ENCODE results near the gene NKX2-4. TPM values are rescaled to one million over a fixed set of nuclear protein-coding genes. Genes with fewer than 3 reads are reported as not detected.

NKX2-4 gene
- total and polyA plus RNA-seq, 10 of the 15 experiments (the other 5 are each of a cell fraction or from before 2014, with no cell fraction given) = not detected

GRCh38 chr20:21399005-21399475 is 1.7 kb upstream of the NKX2-4 start (continued):
- no peak for TF ChIP-seq CEBPB (IDR thresholded peaks at IDR 0.05; ENCODE audit: borderline replicate concordance in 1 of 2, low read depth in 2 of 2, low read length in 2 of 2)
- TF ChIP-seq RUNX3 (IDR thresholded peaks at IDR 0.05; ENCODE audit: low read length) = no peak
- no peak for TF ChIP-seq MAX (IDR thresholded peaks at IDR 0.05; ENCODE audit: low read depth, low read length)

- Histone ChIP-seq H3K4me2 (ENCODE audit: control insufficient read depth, insufficient read depth) (no peak overlapping the region), H4K20me1 (ENCODE audit: control insufficient read depth, insufficient read depth) (no peaks in the 10 kb centered on the region), H3K4me3 (no peak overlapping the region), H3K27ac (ENCODE audit: control insufficient read depth, insufficient read depth) (no peak overlapping the region), H3K9me3 (replicated peaks; ENCODE audit: control insufficient read depth, insufficient read depth, low read length) (no peaks in the 10 kb centered on the region; the same call in 2 of the 3 replicates), H2AFZ (ENCODE audit: control insufficient read depth, low read depth, low read length) (no peak overlapping the region), H3K9ac (ENCODE audit: control insufficient read depth, insufficient read depth, low read length) (no peak overlapping the region), H3K27me3 (replicated peaks in 1 of 2; ENCODE audit: control insufficient read depth in 2 of 2, insufficient read depth in 2 of 2, low read length in 1 of 2) (peaks cover 8 to 16% of the 10 kb centered on the region in 2 experiments; a peak in 3 of 4 replicates), H3K36me3 (ENCODE audit: control insufficient read depth in 2 of 2, insufficient read depth in 2 of 2, low read length in 1 of 2) (no peaks in the 10 kb centered on the region), H3K4me1 (ENCODE audit: control insufficient read depth, insufficient read depth, low read length) (no peaks in the 10 kb centered on the region), H3K79me2 (ENCODE audit: control insufficient read depth, insufficient read depth, low read length) (no peaks in the 10 kb centered on the region)
- DNase-seq (ENCODE audit: low read depth, low spot score) = no peak
- SMC1A ChIA-PET (ENCODE audit: uncharacterized antibody, unreplicated experiment) = no interaction called here
- no peak for ATAC-seq
- CTCF ChIA-PET = no interaction called here
- POLR2A ChIA-PET = no interaction called here
- BruUV-seq (replicated peaks) = no TSS peak
- 40% methylated on average over 10 of the region's 10 CpGs for WGBS (ENCODE audit: insufficient coverage, insufficient replicate concordance, low lambda C conversion rate, missing lambda C conversion rate)
- FAIRE-seq = no peak
- RAD21 ChIA-PET (ENCODE audit: unreplicated experiment) = no interaction called here
- intact Hi-C loops (cut with micrococcal nuclease; ENCODE audit: unreplicated experiment) = loop anchor here (10.0 kb wide), 1 partner anchor 106 kb away; no protein-coding TSS in a partner anchor
- in situ Hi-C loops (cut with MboI) = no loop called here
- TF ChIP-seq CREB1 (IDR thresholded peaks at IDR 0.05; ENCODE audit: low read depth) (no peak), HSF1 (IDR thresholded peaks at IDR 0.05; ENCODE audit: low read depth, low read length) (no peak), CBFB (IDR thresholded peaks at IDR 0.05; ENCODE audit: low read depth) (no peak), NFIC (IDR thresholded peaks at IDR 0.05; ENCODE audit: low read depth, low read length) (no peak), NKRF (conservative IDR thresholded peaks at IDR 0.05) (no peak), E2F8 (IDR thresholded peaks at IDR 0.05; ENCODE audit: low read depth, partially characterized antibody) (no peak), STAT1 (conservative IDR thresholded peaks at IDR 0.05) (no peak), LARP7 (IDR thresholded peaks at IDR 0.05) (no peak), TAF1 (IDR thresholded peaks at IDR 0.05; ENCODE audit: borderline replicate concordance, low read depth, low read length) (no peak), SMARCA5 (IDR thresholded peaks at IDR 0.05) (no peak), POLR2A (IDR thresholded peaks at IDR 0.05; ENCODE audit: low read depth, low read length) (no peak), JUND (IDR thresholded peaks at IDR 0.05; ENCODE audit: low read depth, low read length) (no peak), SUZ12 (IDR thresholded peaks at IDR 0.05; ENCODE audit: unreplicated experiment) (no peak), NFYA (IDR thresholded peaks at IDR 0.05; ENCODE audit: borderline replicate concordance, low read depth, low read length) (no peak)
Measured at GRCh38 chr20:21398109-21399004, 1.0 kb upstream of the NKX2-4 start.

Data from GM12878 (cell line).